Measurements from ENCODE around the gene ZBTB3. TPM values are rescaled to one million over a fixed set of nuclear protein-coding genes. Genes with fewer than 3 reads are reported as not detected.
"Not testable (repeated sequence)": the region's sequence is repeated elsewhere in the genome, so short reads cannot be mapped to it uniquely, and the experiment has no call there.

Gene ZBTB3
- total RNA-seq, 2 donors from 2014 or later, result 10.8 to 18.7 TPM

GRCh38 chr11:62737196-62737595 is 16.8 kb downstream of the ZBTB3 start:
- H3K9me3 ChIP-seq, result no peaks in the 10 kb centered on the region
- DNase-seq, result no peak
- intact Hi-C loops (cut with DNase I), result no loop called here
- peaks cover 6% of the 10 kb centered on the region for H3K36me3 ChIP-seq
- H3K27ac ChIP-seq, result no peak overlapping the region
- H3K4me1 ChIP-seq, result no peaks in the 10 kb centered on the region
- no peak overlapping the region for H3K4me3 ChIP-seq
- H3K9ac ChIP-seq (ENCODE audit: low read depth in 2 of 2, low read length in 2 of 2), result no peak overlapping the region
- TF ChIP-seq CTCF (IDR thresholded peaks at IDR 0.05), result no peak
- no peaks in the 10 kb centered on the region for H3K27me3 ChIP-seq

- Histone ChIP-seq H3K4me3 (no peak overlapping the region), H3K9ac (ENCODE audit: low read depth in 2 of 2, low read length in 2 of 2) (no peak overlapping the region), H3K9me3 (no peaks in the 10 kb centered on the region), H3K27ac (no peak overlapping the region), H3K27me3 (no peaks in the 10 kb centered on the region), H3K36me3 (no peaks in the 10 kb centered on the region), H3K4me1 (peaks cover 13% of the 10 kb centered on the region)
- intact Hi-C loops (cut with DNase I), result no loop called here
- DNase-seq, result no peak
- TF ChIP-seq CTCF (IDR thresholded peaks at IDR 0.05), result no peak
Observed at GRCh38 chr11:62732830-62733229, 21.1 kb downstream of the ZBTB3 start.

GRCh38 chr11:62730076-62730475 is 23.9 kb downstream of the ZBTB3 start:
- H3K36me3 ChIP-seq; H3K9me3 ChIP-seq; H3K27ac ChIP-seq; H3K4me3 ChIP-seq; intact Hi-C loops (cut with DNase I); H3K27me3 ChIP-seq; DNase-seq: not testable (repeated sequence)
- H3K4me1 ChIP-seq, result peaks cover 13% of the 10 kb centered on the region
- H3K9ac ChIP-seq (ENCODE audit: low read depth in 2 of 2, low read length in 2 of 2), result peak overlapping the region; percentile 43 to 63

- H3K36me3 ChIP-seq, result peaks cover 2% of the 10 kb centered on the region
- DNase-seq, result peak; percentile 94
- intact Hi-C loops (cut with DNase I), result no loop called here
- H3K27ac ChIP-seq, result peak within 1 kb of the TSS; percentile 98
- no peak for TF ChIP-seq CTCF (IDR thresholded peaks at IDR 0.05)
- H3K4me3 ChIP-seq, result peak within 1 kb of the TSS; percentile 74
- no peaks in the 10 kb centered on the region for H3K9me3 ChIP-seq
- peak within 1 kb of the TSS; percentile 91 to 96 for H3K9ac ChIP-seq (ENCODE audit: low read depth in 2 of 2, low read length in 2 of 2)
- no peaks in the 10 kb centered on the region for H3K27me3 ChIP-seq
- peaks cover 13% of the 10 kb centered on the region for H3K4me1 ChIP-seq
Observed at GRCh38 chr11:62728171-62728988, 25.6 kb downstream of the ZBTB3 start, which contains the start of gene TTC9C. Gene TTC9C, plus strand, starts transcription at chr11:62728486. Its CDS starts 363 bp downstream, at chr11:62728849.

- Histone ChIP-seq H3K9ac (ENCODE audit: low read depth in 2 of 2, low read length in 2 of 2) (peak overlapping the region; percentile 91 to 96), H3K27ac (peak overlapping the region; percentile 98), H3K27me3 (no peaks in the 10 kb centered on the region), H3K4me1 (peaks cover 13% of the 10 kb centered on the region), H3K4me3 (peak overlapping the region; percentile 74), H3K36me3 (peaks cover 7% of the 10 kb centered on the region), H3K9me3 (no peaks in the 10 kb centered on the region)
- TF ChIP-seq CTCF (IDR thresholded peaks at IDR 0.05), result no peak
- peak; percentile 91 for DNase-seq
- intact Hi-C loops (cut with DNase I), result no loop called here
Observed at GRCh38 chr11:62727872-62728170, 26.1 kb downstream of the ZBTB3 start.

GRCh38 chr11:62727165-62727871 is 26.6 kb downstream of the ZBTB3 start, which contains the start of gene HNRNPUL2:
Gene HNRNPUL2, minus strand, starts transcription at chr11:62727457. Its CDS starts 301 bp downstream, at chr11:62727156.
- intact Hi-C loops (cut with DNase I), result no loop called here
- no peak for TF ChIP-seq CTCF (IDR thresholded peaks at IDR 0.05)
- peaks cover 13% of the 10 kb centered on the region for H3K4me1 ChIP-seq

More at GRCh38 chr11:62727165-62727871, 26.6 kb downstream of the ZBTB3 start, which contains the start of gene HNRNPUL2:
- peak; percentile 98 for DNase-seq
- no peaks in the 10 kb centered on the region for H3K9me3 ChIP-seq
- H3K27ac ChIP-seq, result peak within 1 kb of the TSS; percentile 98
- H3K27me3 ChIP-seq, result no peaks in the 10 kb centered on the region
- peak within 1 kb of the TSS; percentile 91 to 96 for H3K9ac ChIP-seq (ENCODE audit: low read depth in 2 of 2, low read length in 2 of 2)
- H3K4me3 ChIP-seq, result peak within 1 kb of the TSS; percentile 74
- H3K36me3 ChIP-seq, result peaks cover 12% of the 10 kb centered on the region
